ENCODE measurements around the gene CPSF4L.

DNA sequence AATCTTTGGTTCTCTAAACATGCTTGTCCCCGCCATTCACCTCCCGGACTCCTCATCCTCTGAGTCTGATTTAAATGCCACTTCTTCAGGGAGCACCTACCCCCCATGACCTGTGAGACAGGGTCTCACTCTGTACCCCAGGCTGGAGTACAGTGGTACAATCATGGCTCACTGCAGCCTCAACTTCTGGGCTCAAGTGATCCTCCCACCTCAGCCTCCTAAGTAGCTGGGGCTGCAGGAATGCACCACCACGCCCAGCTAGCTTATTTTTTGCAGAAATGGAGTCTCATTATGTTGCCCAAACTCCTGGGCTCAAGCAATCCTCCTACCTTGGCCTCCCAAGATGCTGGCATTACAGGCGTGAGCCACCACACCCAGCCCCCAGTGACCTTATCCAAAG is 12.8 kb upstream of the CPSF4L start:
- no peak for TF ChIP-seq EZH2 (IDR thresholded peaks at IDR 0.05; ENCODE audit: borderline replicate concordance, low read depth, low read length, poor library complexity, severe bottlenecking)
- TF ChIP-seq, protein P1, sequence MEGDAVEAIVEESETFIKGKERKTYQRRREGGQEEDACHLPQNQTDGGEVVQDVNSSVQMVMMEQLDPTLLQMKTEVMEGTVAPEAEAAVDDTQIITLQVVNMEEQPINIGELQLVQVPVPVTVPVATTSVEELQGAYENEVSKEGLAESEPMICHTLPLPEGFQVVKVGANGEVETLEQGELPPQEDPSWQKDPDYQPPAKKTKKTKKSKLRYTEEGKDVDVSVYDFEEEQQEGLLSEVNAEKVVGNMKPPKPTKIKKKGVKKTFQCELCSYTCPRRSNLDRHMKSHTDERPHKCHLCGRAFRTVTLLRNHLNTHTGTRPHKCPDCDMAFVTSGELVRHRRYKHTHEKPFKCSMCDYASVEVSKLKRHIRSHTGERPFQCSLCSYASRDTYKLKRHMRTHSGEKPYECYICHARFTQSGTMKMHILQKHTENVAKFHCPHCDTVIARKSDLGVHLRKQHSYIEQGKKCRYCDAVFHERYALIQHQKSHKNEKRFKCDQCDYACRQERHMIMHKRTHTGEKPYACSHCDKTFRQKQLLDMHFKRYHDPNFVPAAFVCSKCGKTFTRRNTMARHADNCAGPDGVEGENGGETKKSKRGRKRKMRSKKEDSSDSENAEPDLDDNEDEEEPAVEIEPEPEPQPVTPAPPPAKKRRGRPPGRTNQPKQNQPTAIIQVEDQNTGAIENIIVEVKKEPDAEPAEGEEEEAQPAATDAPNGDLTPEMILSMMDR (conservative IDR thresholded peaks at IDR 0.05; ENCODE audit: low read depth, low read length): no peak

All from A673 (cell line).